Posterior cingulate gyrus (tissue), 11 donors: ENCODE results near the gene NUDT14.

ENCODE experiments used
- DNase-seq, 10 donors: peaks; one replicate each; pipeline versions ENCODE4 v3.0.0 to v3.0.0-alpha.2; 2020 to 2021; ENCODE audit warnings: mixed read lengths in 3 of 10
- intact Hi-C: fragments of 100-400 bp; cut with DNase I; formaldehyde crosslinking; loops from one replicate; pipeline ENCODE4 v1.15.1; 2023

Gene NUDT14

GRCh38 chr14:105151084-105151837, 29.9 kb downstream of the NUDT14 start:
- DNase-seq: peak in 4 of 10 donors; percentile 9 to 85 (median 70)
- intact Hi-C loops: no loop called here

DNA sequence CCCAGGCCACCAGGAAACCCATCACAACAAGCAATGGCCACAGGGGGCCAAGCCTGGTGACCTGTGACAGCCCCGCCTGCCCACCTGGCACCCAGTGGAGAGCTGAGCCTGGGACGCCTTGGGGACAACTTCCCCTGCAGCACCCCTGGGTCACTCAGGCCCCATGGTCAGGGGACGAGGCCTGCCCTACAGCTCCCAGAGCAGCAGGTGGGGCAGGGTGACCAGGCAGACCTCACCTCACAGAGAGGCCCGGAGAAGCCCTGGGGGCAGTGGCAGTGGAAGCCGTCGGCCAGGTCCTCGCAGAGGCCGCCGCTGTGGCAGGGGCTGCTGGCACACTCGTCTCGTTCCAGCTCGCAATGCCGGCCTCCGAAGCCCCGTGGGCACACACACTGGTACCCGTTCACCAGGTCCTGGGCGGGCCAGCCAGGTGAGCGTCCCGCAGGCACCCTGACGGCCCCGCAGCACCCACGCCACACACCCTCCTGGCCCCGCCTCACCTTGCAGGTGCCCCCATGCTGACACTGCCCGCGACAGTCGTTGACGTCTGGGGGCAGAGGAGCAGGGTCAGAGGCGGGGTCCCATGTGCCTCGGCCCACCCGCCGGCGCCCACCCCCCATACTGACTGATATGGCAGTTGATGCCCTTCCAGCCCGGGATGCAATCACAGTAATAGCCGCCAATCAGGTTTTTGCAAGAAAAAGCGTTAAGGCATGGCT, 30.6 kb downstream of the NUDT14 start:
- DNase-seq: peak in 4 of 10 donors; percentile 5 to 82 (median 72)

GRCh38 chr14:105150026-105150367, 31.1 kb downstream of the NUDT14 start:
- intact Hi-C loops: no loop called here
- no peak for DNase-seq

More for the DNA sequence above, 30.6 kb downstream of the NUDT14 start:
- intact Hi-C loops: no loop called here

- intact Hi-C loops: no loop called here
These were observed 31.8 kb downstream of the NUDT14 start for GRCh38 chr14:105149146-105149781.

DNA sequence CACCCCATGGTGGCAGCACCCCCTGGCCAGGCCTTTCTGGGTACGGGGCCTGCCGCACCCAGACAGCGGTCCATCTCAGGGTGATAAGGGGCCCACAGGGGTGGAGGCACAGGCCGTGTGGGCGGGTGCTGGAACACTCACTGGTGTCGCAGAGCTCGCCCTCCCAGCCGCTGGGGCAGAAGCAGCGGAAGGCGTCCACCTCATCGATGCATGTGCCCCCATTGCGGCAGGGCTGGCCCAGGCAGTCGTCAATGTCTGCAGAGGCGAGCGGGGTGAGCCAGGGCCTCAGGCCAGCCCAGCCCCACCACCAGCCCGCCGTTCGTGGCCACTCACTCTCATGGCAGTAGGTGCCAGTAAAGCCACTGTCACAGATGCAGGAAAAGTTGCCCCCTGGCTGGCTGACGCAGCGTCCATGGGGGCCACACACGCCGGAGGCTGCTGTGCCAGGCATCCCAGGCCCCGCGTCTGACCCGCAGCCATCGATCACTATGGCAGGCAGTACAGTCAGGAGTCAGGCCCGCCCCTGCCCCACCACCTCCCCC, 32.4 kb downstream of the NUDT14 start:
- intact Hi-C loops: no loop called here
- peak in 3 of 10 donors; percentile 59 to 83 (median 67) for DNase-seq

More at GRCh38 chr14:105149146-105149781, 31.8 kb downstream of the NUDT14 start:
- peak in 3 of 10 donors; percentile 52 to 77 (median 59) for DNase-seq

DNA sequence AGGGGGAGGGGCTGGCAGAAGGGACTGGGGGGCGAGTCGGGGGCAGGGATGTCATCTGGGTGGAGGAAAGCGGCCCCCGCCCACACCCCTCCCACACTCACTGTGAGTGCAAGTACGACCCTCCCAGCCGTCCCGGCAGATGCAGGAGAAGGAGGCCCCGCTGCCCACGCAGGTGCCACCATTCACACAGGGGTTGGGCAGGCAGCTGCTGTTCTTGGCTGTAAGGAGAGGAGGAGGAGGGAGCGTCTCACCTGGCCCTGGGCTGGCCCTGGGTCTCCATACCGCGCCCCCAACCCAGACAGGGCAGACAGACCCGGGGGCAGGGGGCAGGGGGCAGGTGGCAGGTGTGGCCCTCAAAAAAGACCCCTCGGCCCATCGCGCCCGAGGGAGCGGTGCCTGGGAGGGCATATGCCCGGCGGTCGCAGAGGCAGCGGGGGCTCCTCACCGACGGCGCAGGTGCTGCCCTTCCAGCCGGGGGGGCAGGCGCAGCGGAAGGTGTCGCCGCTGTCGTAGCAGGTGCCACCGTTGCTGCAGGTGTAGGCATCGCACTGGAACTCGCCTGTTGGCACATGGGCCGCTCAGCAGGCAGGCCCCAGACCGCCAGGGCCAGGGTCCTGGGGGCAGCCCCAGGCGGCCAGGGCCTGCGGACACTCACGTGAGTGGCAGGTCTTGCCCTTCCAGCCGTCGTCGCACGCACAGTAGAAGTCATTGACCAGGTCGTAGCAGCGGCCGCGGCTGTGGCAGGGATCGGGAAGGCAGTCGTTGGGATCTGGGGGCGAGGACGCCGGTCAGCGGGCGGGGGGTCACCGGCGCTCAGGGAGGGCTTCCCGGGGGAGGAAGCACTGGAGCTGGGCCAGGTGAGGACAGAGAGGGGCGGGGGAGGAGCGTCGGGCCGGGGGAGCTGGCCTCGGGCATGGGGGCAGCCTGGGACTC, 33.2 kb downstream of the NUDT14 start:
- peak in 3 of 10 donors; percentile 65 to 76 (median 71) for DNase-seq
- intact Hi-C loops: no loop called here

DNA sequence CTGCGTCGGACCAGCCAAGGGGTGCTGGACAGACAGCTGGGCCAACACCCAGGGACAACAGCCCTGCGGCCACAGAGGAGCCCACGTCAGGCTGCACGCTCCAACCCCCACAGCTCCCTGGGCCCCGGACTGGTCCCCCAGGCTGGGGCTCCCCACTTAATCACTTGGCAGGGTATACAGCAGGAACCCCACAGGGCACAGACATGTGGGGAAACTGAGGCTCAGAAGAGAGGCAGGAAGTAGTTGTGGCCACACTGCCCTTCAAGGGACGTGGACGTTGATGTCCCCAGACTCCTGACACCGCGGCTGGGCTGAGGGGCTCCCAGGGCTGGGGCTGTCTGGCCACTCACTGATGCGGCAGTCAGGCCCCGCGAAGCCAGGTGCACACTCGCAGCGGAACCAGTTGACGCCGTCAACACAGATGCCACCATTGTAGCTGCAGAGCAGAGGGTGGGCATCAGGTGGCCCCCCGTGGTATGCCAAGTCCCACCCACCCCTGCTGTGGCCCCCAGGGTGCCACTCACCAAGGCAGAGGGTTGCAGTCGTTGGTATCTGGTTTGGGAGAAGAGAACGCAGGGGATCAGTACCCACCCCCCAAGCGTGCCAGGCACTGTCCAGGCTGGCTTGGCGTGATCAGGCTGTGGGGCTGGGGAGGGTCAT, 34.0 kb downstream of the NUDT14 start:
- intact Hi-C loops: no loop called here
- peak in 3 of 10 donors; percentile 39 to 81 (median 74) for DNase-seq

DNA sequence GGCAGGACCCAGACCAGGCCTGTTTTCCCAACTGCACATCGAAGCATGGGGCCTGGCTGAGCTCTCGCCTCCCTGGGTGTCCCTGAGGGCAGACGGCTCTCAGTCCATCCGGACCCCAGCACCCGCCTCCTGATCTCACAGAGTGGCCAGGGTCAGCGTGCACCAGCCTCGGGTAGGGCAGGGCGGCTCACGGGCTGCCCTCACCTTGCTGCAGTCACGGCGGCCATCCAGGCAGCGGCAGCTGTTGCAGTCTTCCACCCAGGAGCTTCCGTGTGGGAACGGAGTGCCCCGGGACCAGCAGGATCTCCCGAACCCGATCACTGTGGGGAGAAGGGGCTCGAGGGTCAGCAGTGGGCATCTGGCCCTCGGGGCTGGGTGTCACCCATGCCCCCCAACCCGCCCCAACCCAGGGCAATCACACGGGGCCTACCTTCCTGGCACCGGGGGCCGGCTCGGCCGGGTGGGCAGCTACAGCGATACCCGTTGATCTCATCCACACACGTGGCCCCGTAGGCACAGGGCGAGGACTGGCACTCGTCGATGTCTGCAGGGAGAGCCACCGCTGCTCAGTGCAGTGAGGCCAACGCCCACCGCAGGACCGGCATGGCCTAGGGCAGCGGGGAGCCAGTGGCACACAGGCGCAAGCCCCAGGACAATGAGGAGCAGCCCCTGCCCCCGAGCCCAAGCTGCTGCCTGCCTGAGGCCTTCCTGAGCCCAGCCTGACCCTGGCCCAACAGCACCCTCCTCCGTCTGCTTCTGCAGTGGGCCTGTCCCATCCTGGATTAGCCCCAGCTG, 34.7 kb downstream of the NUDT14 start:
- intact Hi-C loops: no loop called here
- peak in 5 of 10 donors; percentile 7 to 83 (median 58) for DNase-seq

GRCh38 chr14:105145381-105146180, 35.5 kb downstream of the NUDT14 start:
- peak in 6 of 10 donors; percentile 6 to 74 (median 46) for DNase-seq
- intact Hi-C loops: no loop called here

DNA sequence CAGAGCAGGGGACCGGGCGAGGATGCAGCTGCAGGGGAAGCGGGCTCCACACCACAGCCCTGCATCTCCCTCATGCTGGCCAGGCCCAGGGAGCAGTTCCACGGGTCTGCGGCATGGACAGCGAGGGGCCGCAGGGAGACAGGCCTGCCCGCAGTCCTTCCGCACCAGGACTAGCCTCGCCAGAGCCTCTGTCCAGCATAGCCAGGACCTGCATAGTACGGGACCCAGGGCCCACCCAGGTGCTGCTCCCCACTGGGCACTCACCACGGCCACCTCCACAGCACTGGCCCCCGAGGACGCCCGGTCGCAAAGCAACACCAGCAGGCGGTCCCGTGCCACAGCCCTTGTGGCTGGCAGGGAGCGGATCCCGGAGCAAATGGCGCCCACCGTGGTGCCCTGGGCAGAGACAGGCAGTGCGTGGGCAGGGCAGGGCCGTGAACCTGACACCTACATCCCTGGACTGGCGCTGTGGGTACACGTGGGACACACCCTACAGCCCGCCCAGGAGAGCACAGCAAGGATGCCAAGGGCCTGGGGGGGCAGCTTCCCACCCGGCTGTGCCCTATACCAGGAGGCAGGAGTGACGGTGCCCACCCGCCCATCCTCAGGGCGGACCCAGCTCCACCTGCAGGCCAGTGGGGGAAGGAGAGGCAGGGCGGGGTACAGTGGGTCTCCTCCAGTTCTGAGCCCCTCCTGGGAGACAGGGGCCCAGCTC, 36.3 kb downstream of the NUDT14 start:
- intact Hi-C loops: no loop called here
- DNase-seq: peak in 7 of 10 donors; percentile 5 to 78 (median 9)

DNA sequence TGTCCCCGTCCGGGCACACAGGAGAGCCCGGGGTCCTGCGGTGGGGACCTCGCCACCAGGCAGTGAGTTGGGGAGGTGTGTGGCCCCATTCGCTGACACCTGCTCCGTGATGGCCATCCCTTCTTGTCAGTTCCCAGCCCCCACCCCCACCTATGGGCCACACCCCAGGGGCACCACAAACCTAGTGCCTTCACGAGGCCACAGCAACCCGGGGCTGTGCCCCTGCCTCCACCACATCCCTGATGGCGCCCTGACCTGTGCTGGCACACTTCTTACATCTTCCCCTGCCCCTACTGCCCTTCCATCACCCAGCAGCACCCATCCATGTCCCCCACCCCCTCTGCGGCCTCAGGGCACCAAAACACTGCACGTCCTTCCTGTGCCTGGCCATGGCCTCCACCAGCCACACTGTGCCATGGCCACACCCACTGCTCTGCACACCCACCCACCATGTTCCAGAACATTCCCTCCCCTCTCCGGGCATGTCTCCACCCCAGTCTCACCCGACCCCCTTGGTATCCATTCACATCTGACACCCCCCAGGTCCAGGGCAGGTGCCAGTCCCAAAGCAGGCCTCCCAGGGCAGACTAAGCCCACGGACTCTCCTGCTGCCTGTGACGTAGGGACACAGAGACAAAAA, 37.0 kb downstream of the NUDT14 start:
- peak in 3 of 10 donors; percentile 6 to 60 (median 57) for DNase-seq

DNA sequence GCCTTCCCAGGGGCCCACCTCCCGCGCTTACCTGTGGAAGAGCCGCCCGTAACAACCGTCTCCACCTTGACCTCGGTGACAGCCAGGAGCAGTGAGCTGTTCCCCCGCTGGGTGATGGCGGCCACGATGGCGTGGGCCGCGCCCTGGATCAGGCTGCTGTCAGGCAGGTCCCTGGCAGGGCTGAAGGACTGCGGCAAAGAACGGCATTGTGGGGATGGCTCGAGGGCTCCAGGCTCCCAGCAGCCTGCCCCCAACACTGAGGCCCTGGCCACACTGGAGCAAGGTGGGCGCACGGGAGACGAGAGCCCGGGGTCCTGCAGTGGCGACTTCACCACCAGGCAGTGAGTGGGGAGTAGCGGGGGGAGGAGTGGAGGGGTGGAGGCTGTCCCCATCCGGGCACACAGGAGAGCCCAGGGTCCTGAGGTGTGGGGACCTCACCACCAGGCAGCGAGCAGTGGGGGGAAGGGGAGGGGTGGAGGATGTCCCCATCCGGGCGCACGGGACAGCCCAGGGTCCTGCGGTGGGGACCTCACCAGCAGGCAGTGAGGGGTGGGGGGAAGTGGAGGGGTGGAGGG, 37.6 kb downstream of the NUDT14 start:
- intact Hi-C loops: no loop called here
- peak in 5 of 10 donors; percentile 3 to 70 (median 38) for DNase-seq

More for the DNA sequence above, 37.0 kb downstream of the NUDT14 start:
- intact Hi-C loops: no loop called here

DNA sequence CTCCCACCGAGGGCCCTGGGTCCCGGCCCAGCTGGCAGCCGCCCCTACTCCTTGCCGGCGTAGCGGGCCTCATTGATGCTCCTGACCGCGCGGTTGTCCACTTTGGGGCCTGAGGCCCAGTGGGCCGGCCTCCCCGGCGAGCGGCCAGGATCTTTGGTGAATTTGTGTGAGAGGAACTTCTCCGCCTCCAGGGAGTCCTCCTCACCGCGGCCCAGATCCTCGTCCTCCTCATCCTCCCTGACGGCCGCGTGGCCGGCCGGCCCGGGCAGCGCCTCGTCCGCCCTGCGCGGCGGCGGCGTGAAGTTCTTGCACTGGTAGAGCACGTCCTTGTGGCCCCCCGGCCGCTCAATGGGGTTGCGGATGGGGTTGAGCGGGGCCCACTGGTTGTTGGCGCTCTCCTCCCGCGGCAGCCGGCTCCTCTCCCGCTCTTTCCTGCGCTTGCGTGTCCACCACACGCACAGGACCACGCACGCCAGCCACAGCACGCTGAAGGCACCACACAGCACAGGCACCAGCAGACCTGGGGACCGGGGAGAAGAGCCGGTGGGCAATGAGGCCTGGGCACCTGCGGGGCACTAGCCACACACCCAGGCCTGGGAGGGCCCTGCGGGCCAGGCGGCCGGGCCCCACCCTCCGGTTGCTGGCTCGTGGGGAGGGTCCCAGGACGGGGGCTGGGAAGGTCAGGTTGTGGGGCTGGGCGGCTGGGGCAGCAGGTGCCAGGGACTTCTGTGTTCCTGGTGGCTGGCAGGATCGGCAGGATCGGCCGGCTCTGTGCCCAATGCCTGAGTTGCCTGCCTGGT, 38.3 kb downstream of the NUDT14 start:
- intact Hi-C loops: no loop called here
- peak in 7 of 10 donors; percentile 6 to 86 (median 24) for DNase-seq

GRCh38 chr14:105141486-105142281, 39.4 kb downstream of the NUDT14 start:
- intact Hi-C loops: no loop called here
- DNase-seq: peak in 6 of 10 donors; percentile 3 to 83 (median 46)
